ENCODE results near the gene DYNLT2B. TPM values are rescaled to one million over a fixed set of nuclear protein-coding genes. Genes with fewer than 3 reads are reported as not detected.

Gene DYNLT2B
- total RNA-seq, 1 experiment from 2014 or later: 41.4 TPM

- ATAC-seq (no peak), DNase-seq (ENCODE audit: low read depth, low spot score) (no peak)
- in situ Hi-C loops (cut with HindIII; ENCODE audit: low pct_unique_long_range_greater_than_20kb, low sequenced_read_pairs) (no loop called here), intact Hi-C loops (cut with micrococcal nuclease; ENCODE audit: unreplicated experiment) (no loop called here)
- H3K27ac ChIP-seq (ENCODE audit: low read length): no peak overlapping the region
- no peaks in the 10 kb centered on the region for H3K4me1 ChIP-seq (ENCODE audit: control insufficient read depth, insufficient read depth, low read length)
- no peaks in the 10 kb centered on the region for H3K9me3 ChIP-seq (ENCODE audit: control insufficient read depth, insufficient read depth, low read depth, low read length)
- no peak overlapping the region for H3K4me3 ChIP-seq (ENCODE audit: low read depth in 2 of 2, low read length in 2 of 2)
- POLR2A ChIA-PET: no interaction called here
- H3K27me3 ChIP-seq (ENCODE audit: control insufficient read depth, insufficient read depth, low read length): no peaks in the 10 kb centered on the region
- CTCF ChIA-PET: no interaction called here
- no TSS peak for BruUV-seq (replicated peaks)
- TF ChIP-seq TCF7L2 (IDR thresholded peaks at IDR 0.05; ENCODE audit: low read depth, low read length) (no peak), SIN3A (IDR thresholded peaks at IDR 0.05; ENCODE audit: borderline replicate concordance, insufficient read depth, low read depth, low read length) (no peak), POLR2AphosphoS5 (IDR thresholded peaks at IDR 0.05; ENCODE audit: low read depth, low read length) (no peak)
- TF ChIP-seq, protein P1, sequence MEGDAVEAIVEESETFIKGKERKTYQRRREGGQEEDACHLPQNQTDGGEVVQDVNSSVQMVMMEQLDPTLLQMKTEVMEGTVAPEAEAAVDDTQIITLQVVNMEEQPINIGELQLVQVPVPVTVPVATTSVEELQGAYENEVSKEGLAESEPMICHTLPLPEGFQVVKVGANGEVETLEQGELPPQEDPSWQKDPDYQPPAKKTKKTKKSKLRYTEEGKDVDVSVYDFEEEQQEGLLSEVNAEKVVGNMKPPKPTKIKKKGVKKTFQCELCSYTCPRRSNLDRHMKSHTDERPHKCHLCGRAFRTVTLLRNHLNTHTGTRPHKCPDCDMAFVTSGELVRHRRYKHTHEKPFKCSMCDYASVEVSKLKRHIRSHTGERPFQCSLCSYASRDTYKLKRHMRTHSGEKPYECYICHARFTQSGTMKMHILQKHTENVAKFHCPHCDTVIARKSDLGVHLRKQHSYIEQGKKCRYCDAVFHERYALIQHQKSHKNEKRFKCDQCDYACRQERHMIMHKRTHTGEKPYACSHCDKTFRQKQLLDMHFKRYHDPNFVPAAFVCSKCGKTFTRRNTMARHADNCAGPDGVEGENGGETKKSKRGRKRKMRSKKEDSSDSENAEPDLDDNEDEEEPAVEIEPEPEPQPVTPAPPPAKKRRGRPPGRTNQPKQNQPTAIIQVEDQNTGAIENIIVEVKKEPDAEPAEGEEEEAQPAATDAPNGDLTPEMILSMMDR (IDR thresholded peaks at IDR 0.05): no peak
- TF ChIP-seq, protein P2, sequence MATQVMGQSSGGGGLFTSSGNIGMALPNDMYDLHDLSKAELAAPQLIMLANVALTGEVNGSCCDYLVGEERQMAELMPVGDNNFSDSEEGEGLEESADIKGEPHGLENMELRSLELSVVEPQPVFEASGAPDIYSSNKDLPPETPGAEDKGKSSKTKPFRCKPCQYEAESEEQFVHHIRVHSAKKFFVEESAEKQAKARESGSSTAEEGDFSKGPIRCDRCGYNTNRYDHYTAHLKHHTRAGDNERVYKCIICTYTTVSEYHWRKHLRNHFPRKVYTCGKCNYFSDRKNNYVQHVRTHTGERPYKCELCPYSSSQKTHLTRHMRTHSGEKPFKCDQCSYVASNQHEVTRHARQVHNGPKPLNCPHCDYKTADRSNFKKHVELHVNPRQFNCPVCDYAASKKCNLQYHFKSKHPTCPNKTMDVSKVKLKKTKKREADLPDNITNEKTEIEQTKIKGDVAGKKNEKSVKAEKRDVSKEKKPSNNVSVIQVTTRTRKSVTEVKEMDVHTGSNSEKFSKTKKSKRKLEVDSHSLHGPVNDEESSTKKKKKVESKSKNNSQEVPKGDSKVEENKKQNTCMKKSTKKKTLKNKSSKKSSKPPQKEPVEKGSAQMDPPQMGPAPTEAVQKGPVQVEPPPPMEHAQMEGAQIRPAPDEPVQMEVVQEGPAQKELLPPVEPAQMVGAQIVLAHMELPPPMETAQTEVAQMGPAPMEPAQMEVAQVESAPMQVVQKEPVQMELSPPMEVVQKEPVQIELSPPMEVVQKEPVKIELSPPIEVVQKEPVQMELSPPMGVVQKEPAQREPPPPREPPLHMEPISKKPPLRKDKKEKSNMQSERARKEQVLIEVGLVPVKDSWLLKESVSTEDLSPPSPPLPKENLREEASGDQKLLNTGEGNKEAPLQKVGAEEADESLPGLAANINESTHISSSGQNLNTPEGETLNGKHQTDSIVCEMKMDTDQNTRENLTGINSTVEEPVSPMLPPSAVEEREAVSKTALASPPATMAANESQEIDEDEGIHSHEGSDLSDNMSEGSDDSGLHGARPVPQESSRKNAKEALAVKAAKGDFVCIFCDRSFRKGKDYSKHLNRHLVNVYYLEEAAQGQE (IDR thresholded peaks at IDR 0.05; ENCODE audit: insufficient read depth in 1 of 2, low read depth in 2 of 2, low read length in 1 of 2): no peak
- no peaks in the 10 kb centered on the region for H3K36me3 ChIP-seq (ENCODE audit: control insufficient read depth, insufficient read depth, low read length)
Measured at GRCh38 chr3:196340466-196340865, 22.4 kb upstream of the DYNLT2B start.

DNA sequence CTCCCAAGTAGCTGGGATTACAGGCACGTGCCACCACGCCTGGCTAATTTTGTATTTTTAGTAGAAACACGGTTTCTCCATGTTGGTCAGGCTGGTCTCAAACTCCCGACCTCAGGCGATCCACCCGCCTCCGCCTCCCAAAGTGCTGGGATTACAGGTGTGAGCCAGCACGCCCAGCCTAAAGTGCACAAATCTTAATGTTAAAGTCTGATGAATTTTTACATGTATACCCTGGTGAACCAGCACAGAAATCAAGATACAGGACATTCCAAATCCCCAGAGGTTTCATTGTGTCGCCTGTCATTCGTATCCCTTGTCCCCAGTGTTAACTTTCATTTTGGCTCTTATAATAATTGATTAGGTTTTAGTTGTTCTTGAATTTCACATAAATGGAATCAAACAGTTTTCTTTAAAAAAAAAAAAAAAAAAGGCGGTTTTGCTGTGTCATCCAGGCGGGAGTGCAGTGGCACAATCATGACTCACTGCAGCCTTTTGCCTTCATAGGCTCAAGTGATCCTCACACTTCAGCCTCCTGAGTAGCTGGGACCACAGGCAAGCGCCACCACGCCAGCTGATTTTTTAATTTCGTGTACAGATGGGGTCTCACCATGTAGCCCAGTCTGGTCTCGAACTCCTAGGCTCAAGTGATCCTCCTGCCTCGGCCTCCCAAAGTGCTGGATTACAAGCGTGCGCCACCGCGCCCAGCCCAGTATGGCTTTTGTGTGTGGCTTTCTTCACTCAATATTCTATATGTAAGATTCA, 21.6 kb upstream of the DYNLT2B start:
- Histone ChIP-seq H3K36me3 (ENCODE audit: control insufficient read depth, insufficient read depth, low read length) (no peaks in the 10 kb centered on the region), H3K27me3 (ENCODE audit: control insufficient read depth, insufficient read depth, low read length) (no peaks in the 10 kb centered on the region), H3K4me1 (ENCODE audit: control insufficient read depth, insufficient read depth, low read length) (no peaks in the 10 kb centered on the region), H3K27ac (ENCODE audit: low read length) (no peak overlapping the region), H3K9me3 (ENCODE audit: control insufficient read depth, insufficient read depth, low read depth, low read length) (no peaks in the 10 kb centered on the region), H3K4me3 (ENCODE audit: low read depth in 2 of 2, low read length in 2 of 2) (no peak overlapping the region)
- POLR2A ChIA-PET: no interaction called here
- no TSS peak for BruUV-seq (replicated peaks)
- ATAC-seq: no peak
- no peak for TF ChIP-seq TCF7L2 (IDR thresholded peaks at IDR 0.05; ENCODE audit: low read depth, low read length)
- TF ChIP-seq, protein P1 (IDR thresholded peaks at IDR 0.05): no peak
- TF ChIP-seq, protein P2 (IDR thresholded peaks at IDR 0.05; ENCODE audit: insufficient read depth in 1 of 2, low read depth in 2 of 2, low read length in 1 of 2): no peak
- TF ChIP-seq SIN3A (IDR thresholded peaks at IDR 0.05; ENCODE audit: borderline replicate concordance, insufficient read depth, low read depth, low read length): no peak
- TF ChIP-seq POLR2AphosphoS5 (IDR thresholded peaks at IDR 0.05; ENCODE audit: low read depth, low read length): no peak
- intact Hi-C loops (cut with micrococcal nuclease; ENCODE audit: unreplicated experiment): no loop called here
- no peak for DNase-seq (ENCODE audit: low read depth, low spot score)
- in situ Hi-C loops (cut with HindIII; ENCODE audit: low pct_unique_long_range_greater_than_20kb, low sequenced_read_pairs): no loop called here
- CTCF ChIA-PET: interaction anchor here (0.5 kb wide), 1 partner anchor 37 kb away, joined by 3 read pairs; no protein-coding TSS in a partner anchor
